ENCODE data around the gene PHC1.

The PHC1 gene

GRCh38 chr12:8950702-8951478, 36.6 kb downstream of the PHC1 start:
- DNase-seq = no peak

- no peak for DNase-seq
Observed at GRCh38 chr12:8951744-8952143, 37.4 kb downstream of the PHC1 start.

- DNase-seq = no peak
Observed at GRCh38 chr12:8953773-8954402, 39.6 kb downstream of the PHC1 start.

GRCh38 chr12:8956073-8956472, 41.8 kb downstream of the PHC1 start:
- DNase-seq = no peak

GRCh38 chr12:8956772-8957171, 42.5 kb downstream of the PHC1 start:
- DNase-seq = no peak

GRCh38 chr12:8957561-8957960, 43.3 kb downstream of the PHC1 start:
- DNase-seq = no peak

- DNase-seq = no peak
Observed at GRCh38 chr12:8958066-8958465, 43.8 kb downstream of the PHC1 start.

- no peak for DNase-seq
Observed at GRCh38 chr12:8960176-8960575, 45.9 kb downstream of the PHC1 start.

- no peak for DNase-seq
Observed at GRCh38 chr12:8968761-8969160, 54.5 kb downstream of the PHC1 start.

- DNase-seq = no peak
Observed at GRCh38 chr12:8969861-8970411, 55.6 kb downstream of the PHC1 start.

GRCh38 chr12:8970432-8970831, 56.1 kb downstream of the PHC1 start:
- no peak for DNase-seq

- DNase-seq = no peak
Observed at GRCh38 chr12:8980137-8980536, 65.8 kb downstream of the PHC1 start.

- DNase-seq = no peak
Observed at GRCh38 chr12:8985213-8985754, 71.0 kb downstream of the PHC1 start.

GRCh38 chr12:8987163-8987562, 72.9 kb downstream of the PHC1 start:
- DNase-seq = no peak

GRCh38 chr12:8987685-8988084, 73.4 kb downstream of the PHC1 start:
- DNase-seq = no peak

GRCh38 chr12:8989413-8989812, 75.1 kb downstream of the PHC1 start, which contains the start of gene KLRG1:
Gene KLRG1 (plus strand): TSS chr12:8989546. CDS start chr12:8989636, 90 bp downstream.
- no peak for DNase-seq

Data from NCI-H1092 (cell line).